HEK293T (cell line): ENCODE results near the gene RNF123.

Source experiments
- BHLHE40 ChIP-seq: fragments of 450-650 bp; IDR thresholded peaks from 2 replicates; pipeline ENCODE4 v1.6.1; 2016; ENCODE audit warnings: mild to moderate bottlenecking, moderate library complexity, borderline replicate concordance
- ELF4 ChIP-seq: fragments of 450-650 bp; IDR thresholded peaks from 2 replicates; pipeline ENCODE4 v1.6.1; 2017; ENCODE audit warnings: antibody characterized with exemption
- FOXA1 ChIP-seq: fragments of 450-650 bp; IDR thresholded peaks from 2 replicates; pipeline ENCODE4 v1.6.1; 2016; ENCODE audit warnings: mild to moderate bottlenecking
- FOXK2 ChIP-seq: fragments of 450-650 bp; IDR thresholded peaks from 2 replicates; pipeline ENCODE4 v1.6.1; 2016; ENCODE audit warnings: mild to moderate bottlenecking
- FOXM1 ChIP-seq: fragments of 450-650 bp; IDR thresholded peaks from 2 replicates; pipeline ENCODE4 v1.6.1; 2017; ENCODE audit warnings: mild to moderate bottlenecking, borderline replicate concordance
- SP1 ChIP-seq: fragments of 450-650 bp; IDR thresholded peaks from 2 replicates; pipeline ENCODE4 v1.6.1; 2017
- ZNF384 ChIP-seq: fragments of 450-650 bp; IDR thresholded peaks from 2 replicates; pipeline ENCODE4 v1.6.1; 2016
- TF ChIP-seq, protein P1 (sequence below): fragments of 450-650 bp; IDR thresholded peaks from 2 replicates; pipeline ENCODE4 v1.6.1; 2016

DNA sequence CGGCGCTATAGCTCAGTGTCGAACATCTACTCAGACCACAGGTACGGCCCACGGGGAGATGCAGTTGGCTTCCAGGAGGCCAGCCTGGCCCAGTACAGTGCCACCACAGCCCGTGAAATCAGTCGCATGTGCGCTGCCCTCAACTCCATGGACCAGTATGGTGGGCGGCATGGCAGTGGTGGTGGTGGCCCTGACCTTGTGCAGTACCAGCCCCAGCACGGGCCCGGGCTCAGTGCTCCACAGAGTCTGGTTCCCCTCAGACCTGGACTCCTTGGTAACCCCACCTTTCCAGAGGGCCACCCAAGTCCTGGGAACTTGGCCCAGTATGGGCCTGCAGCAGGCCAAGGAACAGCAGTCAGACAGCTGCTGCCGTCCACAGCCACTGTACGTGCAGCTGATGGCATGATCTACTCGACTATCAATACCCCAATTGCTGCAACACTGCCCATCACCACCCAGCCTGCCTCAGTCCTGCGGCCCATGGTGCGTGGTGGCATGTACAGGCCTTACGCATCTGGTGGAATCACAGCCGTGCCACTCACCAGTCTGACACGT, 33.5 kb upstream of the RNF123 start:
- no peak for TF ChIP-seq FOXA1
- TF ChIP-seq BHLHE40, result no peak
- TF ChIP-seq ZNF384, result no peak
- TF ChIP-seq SP1, result no peak
- TF ChIP-seq ELF4, result no peak
- TF ChIP-seq FOXM1, result no peak
- no peak for TF ChIP-seq FOXK2
- TF ChIP-seq, protein P1, sequence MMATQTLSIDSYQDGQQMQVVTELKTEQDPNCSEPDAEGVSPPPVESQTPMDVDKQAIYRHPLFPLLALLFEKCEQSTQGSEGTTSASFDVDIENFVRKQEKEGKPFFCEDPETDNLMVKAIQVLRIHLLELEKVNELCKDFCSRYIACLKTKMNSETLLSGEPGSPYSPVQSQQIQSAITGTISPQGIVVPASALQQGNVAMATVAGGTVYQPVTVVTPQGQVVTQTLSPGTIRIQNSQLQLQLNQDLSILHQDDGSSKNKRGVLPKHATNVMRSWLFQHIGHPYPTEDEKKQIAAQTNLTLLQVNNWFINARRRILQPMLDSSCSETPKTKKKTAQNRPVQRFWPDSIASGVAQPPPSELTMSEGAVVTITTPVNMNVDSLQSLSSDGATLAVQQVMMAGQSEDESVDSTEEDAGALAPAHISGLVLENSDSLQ, result no peak
